KOPT-K1 (cell line): ENCODE results near the gene SELENOS.

Experiments
- H3K27ac ChIP-seq: fragments of 200-600 bp; sonication (generic); 2 replicates; pipeline ENCODE4 v1.5.1; 2016; ENCODE audit warnings: antibody characterized with exemption, mild to moderate bottlenecking, low read depth, low read length; ENCODE audit not compliant: poor library complexity, severe bottlenecking
- H3K36me3 ChIP-seq: fragments of 200-600 bp; sonication (generic); 2 replicates; pipeline ENCODE4 v1.5.1; 2017; ENCODE audit warnings: antibody characterized with exemption, mild to moderate bottlenecking, low read length, moderate library complexity; ENCODE audit not compliant: insufficient read depth
- H3K9me3 ChIP-seq: fragments of 200-600 bp; sonication (generic); 2 replicates; pipeline ENCODE4 v1.5.1; 2017; ENCODE audit warnings: antibody characterized with exemption, low read length, mild to moderate bottlenecking; ENCODE audit not compliant: insufficient read depth, poor library complexity, severe bottlenecking

The SELENOS gene

DNA sequence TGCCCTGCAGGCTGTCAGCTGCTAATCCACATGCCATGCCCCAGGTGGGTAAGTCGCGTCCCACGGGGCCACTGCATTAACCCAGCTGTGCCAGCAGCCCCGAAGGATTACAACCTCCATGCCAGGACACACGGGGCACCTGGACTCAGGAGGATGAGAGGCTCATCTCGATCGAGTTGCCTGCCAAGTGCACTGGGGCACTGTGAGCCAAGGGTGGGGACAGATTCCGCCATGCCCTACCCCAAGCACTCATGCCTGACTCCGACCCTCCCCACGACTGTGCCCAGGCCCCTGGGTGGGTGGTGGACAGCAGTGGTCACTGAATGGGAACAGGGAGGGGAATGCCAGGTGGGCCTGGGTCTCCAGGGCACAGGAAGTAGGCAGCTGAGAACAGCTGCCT, 38.5 kb upstream of the SELENOS start:
- Histone ChIP-seq H3K9me3 (no peaks in the 10 kb centered on the region), H3K27ac (no peak overlapping the region), H3K36me3 (no peaks in the 10 kb centered on the region)

DNA sequence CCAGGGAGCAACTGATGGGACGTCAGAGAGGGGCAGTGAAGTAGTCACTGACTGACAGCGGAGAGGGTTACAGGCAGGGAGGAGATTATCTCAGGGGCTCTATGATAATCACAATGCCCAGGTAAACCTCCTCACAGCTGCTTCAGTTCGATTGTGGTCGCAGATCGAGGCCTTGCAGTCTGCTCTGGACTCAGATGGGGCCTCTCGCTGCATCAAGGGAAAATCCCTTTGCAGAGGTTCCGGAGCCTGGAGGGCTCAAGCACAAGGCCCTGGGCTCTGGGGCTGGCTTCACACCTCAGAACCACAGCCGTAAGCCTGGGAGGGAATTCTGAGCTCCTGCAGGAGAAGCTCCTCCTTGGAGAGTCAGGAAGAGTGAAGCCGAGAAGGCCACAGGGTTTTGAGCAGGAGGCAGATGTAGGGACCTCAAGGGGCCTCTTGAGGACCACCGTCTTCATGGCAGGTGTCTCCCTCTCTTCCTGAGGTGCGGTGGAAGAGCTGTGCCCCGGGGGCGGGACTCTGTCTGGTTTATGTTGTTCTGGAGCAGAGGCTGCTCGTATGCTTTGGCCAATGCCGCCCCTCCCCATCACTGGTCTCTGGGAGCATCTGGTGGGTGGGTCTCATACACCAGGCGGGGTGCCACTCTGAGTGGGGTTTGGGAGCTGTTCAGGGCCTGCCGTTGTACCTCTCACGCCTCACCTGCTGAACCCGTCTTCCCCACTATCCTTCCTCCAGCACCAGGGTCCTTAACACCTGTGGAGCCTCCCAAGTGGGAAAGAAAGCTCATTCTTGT, 37.2 kb upstream of the SELENOS start:
- Histone ChIP-seq H3K36me3 (no peaks in the 10 kb centered on the region), H3K27ac (no peak overlapping the region), H3K9me3 (no peaks in the 10 kb centered on the region)

DNA sequence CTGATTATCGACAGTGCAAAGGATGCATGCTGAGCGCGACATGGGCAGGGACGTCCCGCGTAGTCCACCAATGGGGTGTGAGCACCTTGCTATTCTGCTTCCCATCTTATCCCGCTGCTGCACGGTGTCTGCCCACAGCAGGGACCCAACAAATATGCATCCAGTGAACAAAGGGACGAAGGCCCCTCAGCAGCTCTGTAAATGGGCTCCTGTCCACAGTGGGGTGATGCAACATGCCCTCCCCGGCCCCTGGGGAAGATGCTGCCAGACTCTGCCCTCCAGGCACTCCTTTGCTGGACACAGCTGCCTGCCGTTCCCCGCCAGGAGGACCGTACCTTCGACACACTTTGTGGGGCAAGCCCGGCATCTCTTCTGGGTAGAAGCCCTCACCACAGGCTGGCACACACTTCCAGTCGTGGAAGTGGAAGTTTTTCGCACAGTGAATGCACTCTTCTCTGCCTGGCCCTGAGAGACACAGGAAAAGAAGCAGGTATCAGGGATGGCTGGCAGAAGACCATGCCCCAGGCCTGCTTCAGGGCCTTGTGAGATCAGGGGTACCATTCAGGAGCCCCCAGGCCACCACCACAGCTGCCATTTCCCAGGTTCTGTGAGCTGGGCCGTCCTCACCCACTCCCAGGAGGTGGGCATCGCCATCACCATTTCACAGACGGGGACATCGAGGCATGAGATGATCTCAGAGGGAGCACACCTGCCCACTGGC, 35.9 kb upstream of the SELENOS start:
- no peaks in the 10 kb centered on the region for H3K9me3 ChIP-seq
- no peak overlapping the region for H3K27ac ChIP-seq

DNA sequence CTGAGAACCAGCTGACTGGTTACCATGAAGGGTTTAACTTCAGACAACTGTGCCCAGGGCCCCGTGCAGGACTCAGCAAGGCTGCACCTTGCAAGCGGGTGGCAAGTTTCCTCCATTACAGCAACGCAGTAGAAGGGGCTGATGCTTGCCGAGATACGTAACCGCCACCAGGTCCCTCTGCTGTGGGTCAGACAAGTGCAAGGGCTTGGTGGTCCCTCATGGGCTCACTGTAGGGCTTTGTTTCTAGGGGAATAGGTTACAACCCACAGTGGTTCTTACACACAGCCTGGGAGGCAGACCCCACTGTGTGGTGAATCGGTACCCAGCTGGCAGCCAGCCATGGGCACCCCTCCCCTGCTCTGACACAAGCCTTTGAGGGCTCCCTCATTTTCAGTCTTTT, 33.2 kb upstream of the SELENOS start:
- no peak overlapping the region for H3K27ac ChIP-seq
- H3K9me3 ChIP-seq: no peaks in the 10 kb centered on the region
- H3K36me3 ChIP-seq: no peaks in the 10 kb centered on the region

More for the DNA sequence above, 35.9 kb upstream of the SELENOS start:
- no peaks in the 10 kb centered on the region for H3K36me3 ChIP-seq

DNA sequence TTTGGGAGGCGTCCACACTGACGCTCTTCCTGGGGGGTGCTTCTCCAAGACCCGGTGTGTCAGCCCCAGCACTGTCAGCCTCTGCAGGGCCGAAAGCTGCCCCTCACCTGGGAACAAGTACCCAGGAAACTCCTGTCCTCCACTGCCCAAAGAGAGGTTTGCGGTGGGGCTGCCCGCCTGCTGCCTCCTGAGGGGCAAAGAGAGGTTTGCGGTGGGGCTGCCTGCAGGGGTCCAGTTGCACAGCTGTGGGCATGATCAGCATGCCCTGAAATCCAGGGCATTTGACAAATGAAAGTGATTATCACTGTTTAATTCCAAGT, 32.8 kb upstream of the SELENOS start:
- no peaks in the 10 kb centered on the region for H3K9me3 ChIP-seq
- no peak overlapping the region for H3K27ac ChIP-seq
- H3K36me3 ChIP-seq: no peaks in the 10 kb centered on the region

GRCh38 chr15:101309436-101310160, 32.3 kb upstream of the SELENOS start:
- Histone ChIP-seq H3K36me3 (no peaks in the 10 kb centered on the region), H3K27ac (no peak overlapping the region), H3K9me3 (no peaks in the 10 kb centered on the region)

- H3K27ac ChIP-seq: no peak overlapping the region
- no peaks in the 10 kb centered on the region for H3K9me3 ChIP-seq
- no peaks in the 10 kb centered on the region for H3K36me3 ChIP-seq
Observed at GRCh38 chr15:101308604-101309435, 31.5 kb upstream of the SELENOS start.

- Histone ChIP-seq H3K27ac (no peak overlapping the region), H3K9me3 (no peaks in the 10 kb centered on the region), H3K36me3 (no peaks in the 10 kb centered on the region)
Observed at GRCh38 chr15:101307897-101308603, 30.8 kb upstream of the SELENOS start.

- no peak overlapping the region for H3K27ac ChIP-seq
Observed at GRCh38 chr15:101307048-101307896, 30.0 kb upstream of the SELENOS start.

GRCh38 chr15:101306341-101307047, 29.2 kb upstream of the SELENOS start:
- H3K9me3 ChIP-seq: no peaks in the 10 kb centered on the region
- no peak overlapping the region for H3K27ac ChIP-seq
- H3K36me3 ChIP-seq: no peaks in the 10 kb centered on the region

More at GRCh38 chr15:101307048-101307896, 30.0 kb upstream of the SELENOS start:
- H3K36me3 ChIP-seq: no peaks in the 10 kb centered on the region
- H3K9me3 ChIP-seq: no peaks in the 10 kb centered on the region

DNA sequence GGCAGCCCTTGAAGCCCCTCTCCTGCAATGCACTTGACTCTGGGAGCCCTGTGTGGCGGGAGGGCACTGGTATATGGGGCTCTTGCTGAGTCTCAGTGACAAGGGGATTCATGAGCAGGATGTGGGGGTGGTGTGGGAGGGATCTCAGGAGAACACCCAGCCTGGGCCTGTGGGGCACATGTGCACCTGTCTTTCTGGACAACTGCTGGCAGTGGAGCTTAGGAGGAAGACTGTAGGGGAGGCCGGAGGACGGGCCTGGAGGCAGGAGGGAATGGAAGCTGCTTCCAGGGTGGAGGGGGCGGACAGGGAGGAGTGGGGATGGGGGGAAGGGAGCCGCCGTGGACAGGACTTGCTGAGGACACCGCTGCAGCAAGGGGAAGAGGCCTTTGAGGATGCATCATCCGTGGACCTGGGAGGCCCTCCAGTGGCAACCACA, 28.6 kb upstream of the SELENOS start:
- Histone ChIP-seq H3K36me3 (no peaks in the 10 kb centered on the region), H3K9me3 (no peaks in the 10 kb centered on the region), H3K27ac (no peak overlapping the region)

GRCh38 chr15:101303408-101303807, 26.1 kb upstream of the SELENOS start:
- Histone ChIP-seq H3K36me3 (no peaks in the 10 kb centered on the region), H3K9me3 (no peaks in the 10 kb centered on the region), H3K27ac (no peak overlapping the region)
